K562 (cell line): ENCODE data around the gene ABT1. TPM values are rescaled to one million over a fixed set of nuclear protein-coding genes. Genes with fewer than 3 reads are reported as not detected.

Experiments
- KLF13 ChIP-seq: fragments of 450-650 bp; IDR thresholded peaks from 2 replicates; pipeline ENCODE4 v1.6.1; 2016; ENCODE audit warnings: missing genetic modification characterization, low read depth, mild to moderate bottlenecking, missing compliant biosample characterization, moderate library complexity, borderline replicate concordance
- MGA ChIP-seq: fragments of 450-650 bp; IDR thresholded peaks from 2 replicates; pipeline ENCODE4 v1.6.1; 2016; ENCODE audit warnings: mild to moderate bottlenecking, moderate library complexity
- NFE2L1 ChIP-seq: fragments of 450-650 bp; IDR thresholded peaks from 2 replicates; pipeline ENCODE4 v1.6.1; 2016; ENCODE audit warnings: missing genetic modification characterization, low read depth, mild to moderate bottlenecking, missing compliant biosample characterization, moderate library complexity, borderline replicate concordance
- NFYB ChIP-seq: IDR thresholded peaks from 2 replicates; pipeline ENCODE4 v1.6.1; 2011; ENCODE audit warnings: mild to moderate bottlenecking, moderate library complexity; ENCODE audit not compliant: insufficient read length; ENCODE audit errors: extremely low read depth
- NR1H2 ChIP-seq: sonication (generic); formaldehyde crosslinking; IDR thresholded peaks from 2 replicates; pipeline ENCODE4 v1.4.0; 2020; ENCODE audit warnings: mild to moderate bottlenecking, missing genetic modification reagents
- SOX6 ChIP-seq: fragments of 450-650 bp; IDR thresholded peaks from 2 replicates; pipeline ENCODE4 v1.6.1; 2014; ENCODE audit warnings: mild to moderate bottlenecking
- TAF7 ChIP-seq: fragments of 450-650 bp; IDR thresholded peaks from 2 replicates; pipeline ENCODE4 v1.6.1; 2016; ENCODE audit warnings: missing genetic modification characterization, missing compliant biosample characterization
- ZNF175 ChIP-seq: fragments of 200-800 bp; sonication (Bioruptor generic); IDR thresholded peaks from 2 replicates; pipeline ENCODE4 v1.6.1; 2016; ENCODE audit warnings: low read depth, mild to moderate bottlenecking, missing genetic modification characterization, missing compliant biosample characterization
- ZNF384 ChIP-seq: IDR thresholded peaks from 2 replicates; pipeline ENCODE4 v1.6.1; 2012; ENCODE audit warnings: low read depth, low read length, improper control_type of control experiment
- polyA plus RNA-seq, 8 experiments: library from polyadenylated mRNA; depleted of rRNA in 4 of 8; stranded (reverse) in 5 of 8; unstranded in 3 of 8; fragments of >200 nt; fragmentation: Nextera tagmentation in 2 of 8; fragmentation: Illumina TruSeq in 1 of 8; extraction: Ambion mirVana in 2 of 8; extraction: Trizol in 1 of 8; gene quantifications; 2 replicates each; pipeline versions ENCODE4 v1.2.1 to v1.2.3, GENCODE V29; 2011 to 2014; ENCODE audit warnings: inconsistent platforms in 1 of 8, missing spikeins in 1 of 8
- total RNA-seq, 7 experiments: library from RNA; depleted of rRNA in 6 of 7; stranded (reverse); fragments of >200 nt in 6 of 7; fragmentation: Illumina TruSeq in 2 of 7; extraction: Trizol in 2 of 7; gene quantifications; 2 replicates each; pipeline versions ENCODE4 v1.2.1 to v1.2.3, GENCODE V29; 2011 to 2021; ENCODE audit warnings: low replicate concordance in 1 of 7
- TF ChIP-seq, protein P1 (sequence below): fragments of 450-650 bp; formaldehyde crosslinking; IDR thresholded peaks from 2 replicates; pipeline ENCODE4 v1.4.0; 2020; ENCODE audit warnings: mild to moderate bottlenecking, mixed read lengths
- TF ChIP-seq, protein P2 (sequence below): sonication (generic); formaldehyde crosslinking; IDR thresholded peaks from 2 replicates; pipeline ENCODE4 v1.8.0; 2022; ENCODE audit warnings: mild to moderate bottlenecking, missing genetic modification reagents, borderline replicate concordance

The ABT1 gene
- total and polyA plus RNA-seq, 9 of the 15 experiments (the other 6 are each of a cell fraction or from before 2014, with no cell fraction given) = 8.8 to 52.7 (median 40.7) TPM

- TF ChIP-seq MGA (peak; percentile 13; the same call in 1 of the 2 replicates), NFYB (no peak), NFE2L1 (tag) (no peak), TAF7 (tag) (no peak), SOX6 (no peak), NR1H2 (CRISPR knock-in tag) (peak; percentile 72; the same call in 1 of the 2 replicates), ZNF384 (peak; percentile 68), KLF13 (tag) (no peak), ZNF175 (CRISPR knock-in tag) (no peak)
- TF ChIP-seq, protein P1, sequence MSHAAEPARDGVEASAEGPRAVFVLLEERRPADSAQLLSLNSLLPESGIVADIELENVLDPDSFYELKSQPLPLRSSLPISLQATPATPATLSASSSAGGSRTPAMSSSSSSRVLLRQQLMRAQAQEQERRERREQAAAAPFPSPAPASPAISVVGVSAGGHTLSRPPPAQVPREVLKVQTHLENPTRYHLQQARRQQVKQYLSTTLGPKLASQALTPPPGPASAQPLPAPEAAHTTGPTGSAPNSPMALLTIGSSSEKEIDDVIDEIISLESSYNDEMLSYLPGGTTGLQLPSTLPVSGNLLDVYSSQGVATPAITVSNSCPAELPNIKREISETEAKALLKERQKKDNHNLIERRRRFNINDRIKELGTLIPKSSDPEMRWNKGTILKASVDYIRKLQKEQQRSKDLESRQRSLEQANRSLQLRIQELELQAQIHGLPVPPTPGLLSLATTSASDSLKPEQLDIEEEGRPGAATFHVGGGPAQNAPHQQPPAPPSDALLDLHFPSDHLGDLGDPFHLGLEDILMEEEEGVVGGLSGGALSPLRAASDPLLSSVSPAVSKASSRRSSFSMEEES (CRISPR knock-in tag) = no peak
- TF ChIP-seq, protein P2, sequence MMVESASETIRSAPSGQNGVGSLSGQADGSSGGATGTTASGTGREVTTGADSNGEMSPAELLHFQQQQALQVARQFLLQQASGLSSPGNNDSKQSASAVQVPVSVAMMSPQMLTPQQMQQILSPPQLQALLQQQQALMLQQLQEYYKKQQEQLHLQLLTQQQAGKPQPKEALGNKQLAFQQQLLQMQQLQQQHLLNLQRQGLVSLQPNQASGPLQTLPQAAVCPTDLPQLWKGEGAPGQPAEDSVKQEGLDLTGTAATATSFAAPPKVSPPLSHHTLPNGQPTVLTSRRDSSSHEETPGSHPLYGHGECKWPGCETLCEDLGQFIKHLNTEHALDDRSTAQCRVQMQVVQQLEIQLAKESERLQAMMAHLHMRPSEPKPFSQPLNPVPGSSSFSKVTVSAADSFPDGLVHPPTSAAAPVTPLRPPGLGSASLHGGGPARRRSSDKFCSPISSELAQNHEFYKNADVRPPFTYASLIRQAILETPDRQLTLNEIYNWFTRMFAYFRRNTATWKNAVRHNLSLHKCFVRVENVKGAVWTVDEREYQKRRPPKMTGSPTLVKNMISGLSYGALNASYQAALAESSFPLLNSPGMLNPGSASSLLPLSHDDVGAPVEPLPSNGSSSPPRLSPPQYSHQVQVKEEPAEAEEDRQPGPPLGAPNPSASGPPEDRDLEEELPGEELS (CRISPR knock-in tag) = peak; percentile 95; the same call in 1 of the 2 replicates
These were observed 19.6 kb upstream of the ABT1 start (continued) for GRCh38 chr6:26576929-26577719.
